Measurements from ENCODE around the gene ABLIM3.

GRCh38 chr5:149177339-149177843, 36.1 kb downstream of the ABLIM3 start:
- TF ChIP-seq, protein P1, sequence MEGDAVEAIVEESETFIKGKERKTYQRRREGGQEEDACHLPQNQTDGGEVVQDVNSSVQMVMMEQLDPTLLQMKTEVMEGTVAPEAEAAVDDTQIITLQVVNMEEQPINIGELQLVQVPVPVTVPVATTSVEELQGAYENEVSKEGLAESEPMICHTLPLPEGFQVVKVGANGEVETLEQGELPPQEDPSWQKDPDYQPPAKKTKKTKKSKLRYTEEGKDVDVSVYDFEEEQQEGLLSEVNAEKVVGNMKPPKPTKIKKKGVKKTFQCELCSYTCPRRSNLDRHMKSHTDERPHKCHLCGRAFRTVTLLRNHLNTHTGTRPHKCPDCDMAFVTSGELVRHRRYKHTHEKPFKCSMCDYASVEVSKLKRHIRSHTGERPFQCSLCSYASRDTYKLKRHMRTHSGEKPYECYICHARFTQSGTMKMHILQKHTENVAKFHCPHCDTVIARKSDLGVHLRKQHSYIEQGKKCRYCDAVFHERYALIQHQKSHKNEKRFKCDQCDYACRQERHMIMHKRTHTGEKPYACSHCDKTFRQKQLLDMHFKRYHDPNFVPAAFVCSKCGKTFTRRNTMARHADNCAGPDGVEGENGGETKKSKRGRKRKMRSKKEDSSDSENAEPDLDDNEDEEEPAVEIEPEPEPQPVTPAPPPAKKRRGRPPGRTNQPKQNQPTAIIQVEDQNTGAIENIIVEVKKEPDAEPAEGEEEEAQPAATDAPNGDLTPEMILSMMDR (IDR thresholded peaks at IDR 0.05; ENCODE audit: insufficient read depth, low read length) = no peak
- TF ChIP-seq, protein P2, sequence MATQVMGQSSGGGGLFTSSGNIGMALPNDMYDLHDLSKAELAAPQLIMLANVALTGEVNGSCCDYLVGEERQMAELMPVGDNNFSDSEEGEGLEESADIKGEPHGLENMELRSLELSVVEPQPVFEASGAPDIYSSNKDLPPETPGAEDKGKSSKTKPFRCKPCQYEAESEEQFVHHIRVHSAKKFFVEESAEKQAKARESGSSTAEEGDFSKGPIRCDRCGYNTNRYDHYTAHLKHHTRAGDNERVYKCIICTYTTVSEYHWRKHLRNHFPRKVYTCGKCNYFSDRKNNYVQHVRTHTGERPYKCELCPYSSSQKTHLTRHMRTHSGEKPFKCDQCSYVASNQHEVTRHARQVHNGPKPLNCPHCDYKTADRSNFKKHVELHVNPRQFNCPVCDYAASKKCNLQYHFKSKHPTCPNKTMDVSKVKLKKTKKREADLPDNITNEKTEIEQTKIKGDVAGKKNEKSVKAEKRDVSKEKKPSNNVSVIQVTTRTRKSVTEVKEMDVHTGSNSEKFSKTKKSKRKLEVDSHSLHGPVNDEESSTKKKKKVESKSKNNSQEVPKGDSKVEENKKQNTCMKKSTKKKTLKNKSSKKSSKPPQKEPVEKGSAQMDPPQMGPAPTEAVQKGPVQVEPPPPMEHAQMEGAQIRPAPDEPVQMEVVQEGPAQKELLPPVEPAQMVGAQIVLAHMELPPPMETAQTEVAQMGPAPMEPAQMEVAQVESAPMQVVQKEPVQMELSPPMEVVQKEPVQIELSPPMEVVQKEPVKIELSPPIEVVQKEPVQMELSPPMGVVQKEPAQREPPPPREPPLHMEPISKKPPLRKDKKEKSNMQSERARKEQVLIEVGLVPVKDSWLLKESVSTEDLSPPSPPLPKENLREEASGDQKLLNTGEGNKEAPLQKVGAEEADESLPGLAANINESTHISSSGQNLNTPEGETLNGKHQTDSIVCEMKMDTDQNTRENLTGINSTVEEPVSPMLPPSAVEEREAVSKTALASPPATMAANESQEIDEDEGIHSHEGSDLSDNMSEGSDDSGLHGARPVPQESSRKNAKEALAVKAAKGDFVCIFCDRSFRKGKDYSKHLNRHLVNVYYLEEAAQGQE (IDR thresholded peaks at IDR 0.05; ENCODE audit: insufficient replicate concordance, low read depth) = no peak
- TF ChIP-seq POLR2AphosphoS5 (IDR thresholded peaks at IDR 0.05; ENCODE audit: low read depth) (no peak), GABPA (IDR thresholded peaks at IDR 0.05; ENCODE audit: low read depth) (no peak), SPI1 (IDR thresholded peaks at IDR 0.05; ENCODE audit: borderline replicate concordance, low read depth) (no peak)
